ENCODE results near the gene SH3RF3. TPM values are rescaled to one million over a fixed set of nuclear protein-coding genes. Genes with fewer than 3 reads are reported as not detected.

The SH3RF3 gene
- total RNA-seq, 1 donor from 2014 or later, result 6.4 TPM

DNA sequence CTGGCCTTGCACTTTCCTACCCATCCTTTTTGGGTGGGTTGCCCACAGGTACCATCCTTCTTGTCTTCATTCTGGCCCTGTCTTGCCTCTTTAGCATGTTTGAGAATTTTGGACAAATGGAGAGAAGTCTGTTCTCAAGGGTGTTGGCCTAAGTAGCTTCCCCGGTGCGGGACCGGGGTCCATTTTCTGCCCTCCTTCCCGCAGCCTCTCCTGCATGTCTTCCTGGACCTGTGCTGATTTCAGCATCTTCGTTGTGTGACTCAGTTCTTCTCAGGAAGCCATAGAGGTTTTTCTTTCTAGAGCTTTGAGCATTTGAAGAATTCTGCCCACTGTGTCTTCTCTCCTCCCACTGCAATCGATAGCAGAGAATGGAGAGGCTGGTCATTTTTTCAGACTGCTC lies 172.7 kb downstream of the SH3RF3 start:
- intact Hi-C loops (cut with DNase I), result no loop called here
- ATAC-seq, result no peak
- DNase-seq (ENCODE audit: low spot score), result no peak

DNA sequence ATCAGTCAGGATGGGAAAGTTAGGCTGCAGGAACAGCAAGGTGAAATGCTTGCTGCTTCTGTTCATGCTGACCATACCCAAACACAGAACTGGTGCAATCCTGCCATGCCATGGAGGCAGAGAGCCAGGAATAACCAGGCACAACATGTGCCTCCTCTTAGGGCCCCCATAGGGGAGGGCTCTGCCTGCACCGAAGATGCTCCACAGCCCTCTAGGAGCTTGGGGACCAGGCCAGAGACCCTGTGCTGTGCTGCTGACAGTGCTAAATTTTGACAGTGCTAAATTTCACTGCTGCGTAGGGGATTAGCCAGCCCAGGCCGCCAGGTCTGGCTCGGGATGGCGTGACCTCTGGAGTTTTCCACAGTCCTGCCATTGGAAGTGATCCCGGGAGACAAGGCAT lies 173.3 kb downstream of the SH3RF3 start:
- ATAC-seq, result no peak
- DNase-seq (ENCODE audit: low spot score), result no peak

DNA sequence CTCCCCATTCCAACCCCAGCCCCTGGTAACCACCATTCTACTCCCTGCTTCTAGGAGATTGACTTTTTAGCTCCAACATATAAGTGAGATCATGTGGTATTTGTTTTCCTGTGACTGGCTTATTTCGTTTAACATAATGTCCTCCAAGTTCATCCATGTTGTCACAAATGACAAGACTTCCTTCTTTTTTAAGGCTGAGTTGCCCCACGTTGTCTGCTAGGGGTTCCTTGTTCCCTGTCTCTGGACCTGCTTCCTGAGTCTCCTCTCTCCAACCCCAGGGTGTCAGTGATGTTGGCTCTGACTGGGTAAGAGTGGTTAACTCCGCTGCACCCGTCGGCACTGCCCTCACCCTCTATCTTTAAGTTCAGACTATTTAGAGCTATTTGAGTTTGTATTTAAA lies 175.2 kb downstream of the SH3RF3 start:
- DNase-seq (ENCODE audit: low spot score) (no peak), ATAC-seq (no peak)
- intact Hi-C loops (cut with DNase I), result no loop called here

More for the DNA sequence above, 173.3 kb downstream of the SH3RF3 start:
- intact Hi-C loops (cut with DNase I), result no loop called here

DNA sequence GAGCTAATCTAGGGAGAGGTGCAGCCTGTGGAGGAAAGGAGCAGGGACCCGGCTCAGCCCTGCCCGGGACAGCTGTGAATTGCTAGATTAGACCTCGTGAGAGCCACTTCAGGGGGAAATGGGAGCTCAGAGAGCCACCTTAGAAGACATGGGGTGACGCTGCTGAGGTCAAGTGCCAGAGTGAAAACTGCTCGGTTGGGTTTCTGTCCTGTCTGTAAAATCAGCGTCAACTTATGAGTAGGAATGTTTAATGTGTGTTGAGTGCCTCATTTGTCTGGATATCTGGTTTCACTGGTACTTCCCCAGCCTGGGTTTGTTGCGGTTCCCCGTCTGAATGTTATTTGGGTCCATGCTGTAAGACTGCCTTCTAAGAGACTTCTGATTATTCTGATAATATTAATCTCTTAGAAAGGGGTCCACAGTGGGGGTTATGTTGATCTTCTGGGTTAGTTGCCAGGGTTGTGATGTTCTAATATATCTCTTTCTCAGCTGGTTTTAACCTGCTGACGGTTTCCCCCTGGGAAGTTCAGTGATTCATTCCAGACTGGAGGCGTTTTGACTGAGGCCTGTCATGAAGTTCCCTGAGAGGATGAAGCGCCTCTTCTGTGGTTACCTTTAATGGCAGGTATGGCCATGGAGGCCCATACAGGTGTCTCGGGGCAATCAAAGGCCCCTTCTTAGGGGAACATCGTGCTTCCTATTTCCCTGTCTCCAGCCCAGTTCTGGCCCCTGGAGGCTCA lies 175.9 kb downstream of the SH3RF3 start:
- DNase-seq (ENCODE audit: low spot score) (no peak), ATAC-seq (peak; percentile 24)
- intact Hi-C loops (cut with DNase I), result no loop called here

DNA sequence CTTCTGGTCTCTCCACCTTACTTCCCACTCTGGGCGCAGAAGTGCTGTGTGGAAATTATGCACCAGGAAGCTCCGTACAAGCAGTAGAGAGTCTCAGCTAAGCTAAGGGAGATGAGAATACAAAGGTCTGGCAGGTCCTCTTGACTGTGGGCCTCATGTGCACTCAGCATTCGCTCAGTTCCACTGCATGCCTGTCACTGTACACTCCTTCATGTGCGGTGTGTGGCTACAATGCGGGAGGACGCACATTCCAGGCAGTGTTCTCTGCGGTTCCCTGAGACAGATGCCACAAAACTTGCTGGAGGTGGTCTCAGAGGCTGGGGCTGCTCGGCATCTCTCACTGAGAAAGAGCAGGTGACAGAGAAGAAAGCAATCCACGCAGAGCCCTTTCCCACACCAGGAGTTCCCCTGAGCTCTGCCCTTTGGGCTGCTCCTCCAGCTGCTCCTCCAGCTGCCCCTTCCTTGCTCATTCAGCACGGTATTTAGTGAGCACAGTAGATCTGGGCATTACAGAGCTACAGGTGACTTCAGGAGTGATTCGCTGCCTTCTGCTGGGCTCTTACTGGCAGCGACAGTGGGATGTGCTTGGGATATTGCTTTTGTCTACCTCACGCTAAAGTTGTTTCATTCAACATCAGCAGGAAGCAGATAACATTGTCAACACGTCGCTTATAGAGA lies 176.6 kb downstream of the SH3RF3 start:
- intact Hi-C loops (cut with DNase I), result no loop called here
- ATAC-seq (peak; percentile 39), DNase-seq (ENCODE audit: low spot score) (no peak)

DNA sequence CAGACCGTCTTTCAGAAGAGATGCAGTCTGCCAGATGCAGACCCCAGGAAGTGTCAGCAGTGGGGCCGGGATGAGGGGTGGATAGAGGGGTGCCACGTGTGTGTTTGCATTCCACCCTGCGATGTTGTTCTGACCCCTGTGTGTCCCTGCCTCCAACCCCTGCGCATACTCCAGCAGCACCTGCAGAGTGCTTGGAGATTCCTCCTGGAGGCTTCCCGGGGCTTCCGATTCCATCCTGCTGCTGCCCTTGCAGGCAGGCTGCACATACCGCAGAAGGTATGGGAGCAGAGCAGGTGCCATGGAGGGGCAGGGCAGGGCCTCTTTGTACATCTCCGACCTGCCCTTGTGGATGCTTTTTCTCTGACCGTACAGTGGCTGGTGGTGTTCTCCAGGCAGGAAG lies 177.2 kb downstream of the SH3RF3 start:
- ATAC-seq, result peak; percentile 20
- intact Hi-C loops (cut with DNase I), result no loop called here
- no peak for DNase-seq (ENCODE audit: low spot score)

DNA sequence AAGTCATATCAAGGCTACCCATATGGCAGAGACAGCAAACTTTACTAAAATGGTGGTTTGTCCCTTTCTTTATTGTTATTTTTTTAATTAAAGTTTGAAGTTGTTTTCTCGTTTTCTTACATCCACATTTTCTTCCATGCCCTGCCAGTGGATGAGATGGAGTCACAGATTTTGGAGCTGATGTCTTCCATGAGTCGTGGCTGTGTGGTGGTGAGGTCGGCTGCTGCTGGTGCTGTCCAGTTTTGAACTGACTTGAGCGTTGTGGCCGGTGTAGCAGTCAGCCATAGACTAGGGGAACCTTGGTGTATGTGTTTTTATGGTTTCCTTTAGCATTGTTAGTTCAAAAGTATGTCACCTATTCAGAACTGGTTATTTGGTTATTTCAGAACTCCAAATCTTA lies 182.8 kb downstream of the SH3RF3 start:
- ATAC-seq, result no peak
- no peak for DNase-seq (ENCODE audit: low spot score)
- intact Hi-C loops (cut with DNase I), result no loop called here

DNA sequence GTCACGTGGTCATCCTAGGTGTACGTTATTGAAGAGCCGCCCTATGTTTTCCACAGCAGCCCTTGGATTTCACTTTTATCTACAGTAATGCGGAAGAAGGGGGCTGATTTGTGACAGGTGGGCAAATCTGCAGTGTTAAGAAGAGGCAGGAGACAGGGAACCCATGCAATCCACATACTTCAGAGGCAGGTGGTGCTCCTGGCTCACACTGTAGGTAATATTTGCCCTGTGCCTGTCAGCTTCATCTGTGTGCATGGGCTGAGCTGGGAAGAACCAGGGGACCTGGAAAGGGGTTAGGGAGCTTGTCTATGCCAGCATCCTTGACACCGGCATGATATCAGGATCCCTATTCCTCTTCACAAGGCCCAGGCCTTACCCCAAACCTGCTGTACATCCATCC lies 183.9 kb downstream of the SH3RF3 start:
- intact Hi-C loops (cut with DNase I), result no loop called here
- ATAC-seq, result no peak
- no peak for DNase-seq (ENCODE audit: low spot score)

DNA sequence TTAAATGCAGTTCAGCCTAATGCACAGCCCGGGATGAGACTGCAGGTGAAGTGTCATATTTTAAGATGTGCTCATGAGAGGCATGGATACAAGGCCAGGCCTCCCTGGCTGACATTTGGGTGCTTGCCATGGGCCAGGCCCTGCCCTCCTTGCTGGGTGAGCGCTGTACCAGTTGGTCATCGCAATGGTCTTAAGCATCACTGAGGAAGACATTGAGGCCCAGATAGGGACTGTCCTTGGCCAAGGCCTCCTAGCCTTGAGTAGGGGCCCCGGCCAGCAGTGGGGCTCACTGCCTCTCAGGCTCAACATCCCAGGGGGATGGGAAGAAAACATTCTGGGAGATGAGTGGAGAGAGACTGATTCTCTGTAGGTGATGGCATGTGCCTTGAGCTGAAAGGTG lies 184.3 kb downstream of the SH3RF3 start:
- ATAC-seq, result no peak
- intact Hi-C loops (cut with DNase I), result no loop called here
- no peak for DNase-seq (ENCODE audit: low spot score)

DNA sequence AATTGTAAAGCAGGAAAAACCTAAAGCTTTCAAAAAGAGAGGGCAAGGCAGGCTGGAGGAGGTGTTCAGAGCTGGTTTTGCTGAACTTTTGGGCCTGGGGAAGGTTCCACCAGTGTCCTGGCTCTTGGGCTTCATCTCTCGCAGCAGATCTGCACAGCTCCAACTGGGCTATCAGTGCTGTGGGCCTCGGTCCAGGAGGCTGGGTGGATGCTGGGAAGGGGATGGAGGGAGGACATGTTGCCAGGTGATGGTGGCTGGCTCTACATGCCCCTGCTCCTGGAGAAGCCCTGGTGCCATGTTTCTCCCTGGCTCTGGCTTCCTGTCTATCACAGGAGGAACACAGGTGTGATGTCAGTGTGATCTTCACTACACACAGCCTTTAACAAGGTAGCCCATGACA lies 187.1 kb downstream of the SH3RF3 start:
- DNase-seq (ENCODE audit: low spot score), result no peak
- ATAC-seq, result no peak
- intact Hi-C loops (cut with DNase I), result no loop called here

DNA sequence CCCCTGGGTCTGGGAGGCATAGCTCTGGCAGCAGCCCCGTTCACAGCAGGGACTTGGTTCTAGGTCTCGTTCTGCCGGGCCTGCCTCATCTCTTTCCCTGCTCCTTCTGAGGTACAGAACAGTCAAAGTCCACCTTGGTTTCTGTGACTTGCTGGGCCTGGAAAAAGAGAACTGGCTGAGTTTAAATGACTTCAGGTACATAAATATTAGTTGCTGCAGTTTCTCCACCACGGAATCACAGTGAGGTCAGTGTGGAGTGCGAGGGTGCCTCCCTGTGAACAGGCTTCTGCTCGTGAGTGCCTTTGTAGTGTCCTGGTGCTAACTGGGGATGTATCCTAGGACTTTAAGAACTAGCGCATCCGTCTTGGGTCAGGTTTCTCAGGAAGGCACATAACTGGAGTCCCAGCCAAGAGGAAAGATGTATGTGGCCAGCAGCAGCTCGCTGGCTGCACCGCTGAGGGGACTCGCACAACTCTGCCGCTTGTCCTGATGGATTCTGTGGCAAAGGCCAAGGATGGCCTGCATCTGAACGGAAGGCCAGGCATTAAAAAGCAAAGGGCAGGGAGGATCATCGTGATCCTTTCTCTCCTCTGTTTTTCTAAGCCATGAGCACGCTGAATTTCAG lies 188.6 kb downstream of the SH3RF3 start:
- intact Hi-C loops (cut with DNase I), result no loop called here
- DNase-seq (ENCODE audit: low spot score), result no peak
- peak; percentile 14 for ATAC-seq

DNA sequence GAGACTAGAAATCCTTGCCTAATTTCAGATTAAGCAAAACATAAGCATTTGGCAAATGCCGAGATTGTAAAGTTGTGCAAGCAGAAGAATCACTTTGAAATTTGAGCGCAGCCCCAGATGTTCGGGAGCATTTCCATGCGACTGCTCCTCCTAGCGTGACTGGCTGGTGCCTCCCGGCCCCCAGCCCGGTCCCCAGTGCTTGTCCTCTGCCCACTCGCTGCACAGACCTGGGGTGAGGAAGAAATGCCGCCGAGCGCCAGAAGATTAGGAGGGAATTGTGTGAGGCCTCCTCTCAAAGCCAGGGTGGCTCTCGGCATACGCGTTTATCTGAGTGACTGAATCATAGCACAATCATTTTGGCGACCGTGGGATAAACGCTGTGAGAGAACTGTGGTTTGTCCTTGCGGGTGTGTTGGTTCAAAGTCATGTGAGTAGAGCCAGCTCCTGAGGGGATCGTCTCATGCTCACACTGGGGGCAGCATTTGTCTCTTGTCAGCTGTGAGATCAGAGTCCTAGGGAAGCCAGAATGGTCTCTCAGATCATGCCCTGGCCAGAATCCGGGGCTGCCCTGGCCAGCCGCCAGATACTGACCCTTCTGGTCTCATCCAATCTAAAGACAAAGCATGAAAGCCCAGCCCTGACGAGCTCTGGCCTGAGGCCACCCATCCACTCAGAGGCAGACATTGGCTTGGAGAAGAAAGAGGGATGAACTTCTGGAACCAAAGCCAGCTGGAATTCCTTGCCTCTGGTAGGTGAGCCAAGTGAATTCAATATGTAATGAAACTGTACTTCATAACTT lies 189.3 kb downstream of the SH3RF3 start:
- peak; percentile 88 for DNase-seq (ENCODE audit: low spot score)
- ATAC-seq, result peak; percentile 87
- intact Hi-C loops (cut with DNase I), result no loop called here

DNA sequence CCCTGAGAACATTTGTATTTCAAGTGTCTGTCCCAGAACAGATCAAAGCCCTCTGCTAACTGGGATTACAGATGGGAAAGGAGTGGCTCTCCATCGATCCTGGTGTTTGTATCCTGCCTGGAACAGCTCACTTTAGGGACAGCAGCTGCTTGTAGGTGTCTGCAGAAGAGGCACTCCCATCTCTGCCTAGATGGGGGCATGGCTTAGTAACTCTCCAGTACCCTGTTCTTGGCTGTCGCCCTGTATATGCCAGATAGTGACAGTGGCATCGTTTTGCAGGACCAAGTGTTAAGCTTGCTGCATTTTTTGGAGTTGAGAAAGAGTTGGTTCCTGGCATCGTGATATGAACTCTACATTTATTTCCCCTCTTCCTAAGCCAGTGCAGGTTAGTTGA lies 189.9 kb downstream of the SH3RF3 start:
- DNase-seq (ENCODE audit: low spot score) (no peak), ATAC-seq (no peak)
- intact Hi-C loops (cut with DNase I), result no loop called here

DNA sequence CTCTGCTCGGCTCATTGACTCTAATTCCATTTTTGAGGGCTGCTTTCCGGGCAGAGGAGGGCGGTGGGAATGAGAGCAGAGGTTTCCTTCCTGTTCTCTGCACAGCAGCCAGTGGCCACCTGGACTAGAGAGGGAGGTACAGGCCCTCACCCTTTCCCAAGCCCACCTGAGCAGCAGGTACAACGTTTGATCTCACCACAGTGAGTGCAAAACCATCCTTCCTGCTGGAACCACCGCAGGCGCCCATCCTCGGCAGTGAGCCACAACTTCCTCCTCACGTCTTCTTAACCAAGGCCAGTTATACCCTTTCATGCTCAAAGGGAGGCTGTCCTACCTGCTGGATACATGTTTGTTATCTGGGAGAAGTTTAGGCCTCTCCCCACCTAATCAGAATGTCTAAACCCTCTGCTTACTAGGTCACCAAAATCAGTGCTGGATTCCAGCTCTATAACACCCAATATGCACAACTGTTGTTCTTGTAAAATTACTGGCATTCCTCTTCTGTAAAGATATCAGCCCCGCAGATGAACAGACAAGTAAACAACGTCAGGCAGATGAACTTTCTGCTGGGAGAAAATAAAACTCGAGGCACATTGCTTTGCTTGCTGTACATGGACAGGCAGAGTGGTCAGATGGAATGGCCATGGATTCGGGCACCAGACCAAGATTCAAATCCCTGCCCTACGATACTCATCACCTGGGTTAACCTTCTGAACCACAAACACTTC lies 191.4 kb downstream of the SH3RF3 start:
- intact Hi-C loops (cut with DNase I), result no loop called here
- no peak for DNase-seq (ENCODE audit: low spot score)
- ATAC-seq, result no peak

DNA sequence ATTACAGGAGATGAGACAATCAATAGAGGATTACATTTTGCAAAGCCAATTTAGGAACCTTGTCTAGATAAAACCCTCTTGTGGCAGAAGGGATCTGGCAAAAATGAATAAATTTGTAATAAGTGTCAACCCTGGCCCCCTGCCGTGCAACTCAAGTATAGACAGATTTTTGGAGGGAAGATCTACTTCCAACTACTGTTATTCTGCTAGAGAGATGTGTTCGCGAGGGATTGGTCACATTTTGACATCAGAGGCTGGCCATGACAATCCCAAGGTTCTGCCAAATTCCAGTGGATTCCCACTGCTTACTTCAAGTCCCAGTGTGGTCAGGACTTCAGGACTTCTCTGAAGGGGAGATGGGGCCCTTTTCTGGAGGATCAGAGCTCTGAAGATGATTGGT lies 192.6 kb downstream of the SH3RF3 start:
- DNase-seq (ENCODE audit: low spot score) (no peak), ATAC-seq (no peak)
- intact Hi-C loops (cut with DNase I), result no loop called here

DNA sequence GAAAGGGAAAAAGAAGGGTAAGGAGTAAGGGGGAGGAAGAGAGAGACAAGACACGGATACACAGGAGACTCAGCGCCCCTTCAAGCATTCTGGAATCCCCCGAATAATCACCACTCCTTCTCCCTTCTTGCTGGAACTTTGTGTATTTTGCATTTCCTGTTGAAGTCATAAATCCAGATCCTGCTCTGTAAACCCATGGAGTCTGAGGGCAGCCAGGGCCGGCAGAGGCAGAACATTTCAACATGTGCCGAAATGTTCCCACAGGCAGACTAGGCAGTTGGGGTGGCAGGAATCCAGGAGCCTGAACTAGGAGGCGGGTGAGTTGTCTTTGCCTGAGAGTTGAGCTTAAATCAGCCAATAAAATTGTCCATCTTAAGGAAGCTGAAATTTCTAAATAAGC lies 193.1 kb downstream of the SH3RF3 start:
- ATAC-seq, result peak; percentile 69
- intact Hi-C loops (cut with DNase I), result no loop called here
- DNase-seq (ENCODE audit: low spot score), result peak; percentile 88

DNA sequence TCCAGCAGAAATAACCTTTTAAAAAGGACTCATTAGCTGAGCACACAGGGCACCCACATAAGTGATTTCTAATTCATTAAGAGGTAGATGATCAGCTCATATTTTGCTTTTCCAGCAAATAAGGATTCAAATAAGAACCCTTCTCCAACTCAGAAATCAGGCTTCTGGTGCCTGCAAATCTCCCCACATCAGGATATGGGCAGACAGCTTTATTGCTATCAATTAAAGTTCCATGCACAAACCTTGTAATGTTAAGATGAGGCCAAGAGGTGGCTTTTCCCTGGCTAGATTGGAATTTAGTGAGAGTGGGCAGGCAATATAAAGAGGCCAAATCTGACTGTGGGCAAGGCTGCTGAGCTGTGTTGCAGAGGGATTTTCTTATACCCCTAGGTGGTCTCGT lies 193.6 kb downstream of the SH3RF3 start:
- intact Hi-C loops (cut with DNase I), result no loop called here
- DNase-seq (ENCODE audit: low spot score) (no peak), ATAC-seq (no peak)

DNA sequence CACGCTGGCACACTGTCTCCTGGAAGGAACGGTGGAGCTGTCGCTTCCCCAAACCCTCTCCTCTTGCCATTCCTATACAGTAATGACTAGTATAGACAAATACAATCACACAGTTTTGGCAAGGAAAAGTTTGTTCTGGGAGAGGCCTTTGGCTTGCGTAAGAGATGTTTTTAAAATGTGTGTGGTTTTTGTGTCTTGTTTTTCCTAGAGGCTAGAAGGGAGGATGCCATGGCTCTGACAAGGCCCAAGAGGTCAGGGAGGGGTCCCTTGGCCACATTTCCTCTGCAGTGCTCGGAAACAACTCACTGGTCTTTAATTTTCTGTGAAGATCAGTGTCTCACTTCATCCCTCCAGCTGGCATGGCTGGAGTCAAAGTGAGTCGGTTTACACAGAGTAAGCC lies 195.9 kb downstream of the SH3RF3 start:
- ATAC-seq, result peak; percentile 92
- DNase-seq (ENCODE audit: low spot score), result peak; percentile 83
- intact Hi-C loops (cut with DNase I), result no loop called here

DNA sequence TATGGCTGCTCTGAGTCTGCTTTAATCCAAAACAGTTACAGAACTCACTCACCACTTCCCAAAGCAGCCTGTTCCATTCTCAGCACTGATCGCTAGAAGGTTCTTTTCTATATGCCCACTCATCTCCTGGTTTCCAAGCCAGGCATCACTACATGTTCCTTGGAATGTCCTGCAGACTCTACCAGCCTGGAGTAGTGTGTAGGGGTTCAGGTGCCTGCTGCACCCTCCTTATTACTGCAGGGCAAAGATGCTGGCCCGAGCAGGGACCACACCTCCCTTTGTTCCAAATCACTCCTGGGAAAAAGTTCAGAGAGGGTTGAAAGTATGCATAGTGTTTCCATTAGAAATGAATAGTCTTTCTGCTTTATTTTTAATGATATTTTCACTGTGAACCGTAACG lies 196.6 kb downstream of the SH3RF3 start:
- DNase-seq (ENCODE audit: low spot score) (no peak), ATAC-seq (no peak)
- intact Hi-C loops (cut with DNase I), result no loop called here

Measured in sciatic nerve (tissue), 2 donors.